ENCODE data around the gene KIF7. TPM values are rescaled to one million over a fixed set of nuclear protein-coding genes. Genes with fewer than 3 reads are reported as not detected.
"Not testable (repeated sequence)": the region's sequence is repeated elsewhere in the genome, so short reads cannot be mapped to it uniquely, and the experiment has no call there.

KIF7 gene
- polyA plus RNA-seq, 1 donor: 7.1 TPM

- no peak for DNase-seq
These were observed 39.0 kb downstream of the KIF7 start for GRCh38 chr15:89616228-89616627.

DNA sequence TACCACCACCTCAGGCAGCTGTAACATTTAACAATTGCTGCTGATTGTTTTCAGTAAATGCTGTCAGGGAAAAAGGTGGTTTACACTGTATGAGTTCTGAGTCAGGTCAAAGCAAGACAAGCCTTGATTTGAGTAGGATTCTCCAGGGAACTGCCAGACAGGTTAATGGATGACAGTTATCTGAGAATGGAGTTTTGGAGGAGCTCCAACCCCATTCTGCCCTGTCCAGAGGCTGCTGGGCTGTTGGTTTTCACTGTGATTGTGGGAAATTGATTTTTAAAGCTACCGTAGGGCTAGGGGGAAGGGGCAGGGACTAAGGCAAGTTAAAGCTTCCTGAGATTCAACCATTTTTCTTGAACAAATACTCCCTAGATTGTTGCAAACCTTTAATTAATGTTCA lies 40.1 kb downstream of the KIF7 start:
- no peak for DNase-seq

DNA sequence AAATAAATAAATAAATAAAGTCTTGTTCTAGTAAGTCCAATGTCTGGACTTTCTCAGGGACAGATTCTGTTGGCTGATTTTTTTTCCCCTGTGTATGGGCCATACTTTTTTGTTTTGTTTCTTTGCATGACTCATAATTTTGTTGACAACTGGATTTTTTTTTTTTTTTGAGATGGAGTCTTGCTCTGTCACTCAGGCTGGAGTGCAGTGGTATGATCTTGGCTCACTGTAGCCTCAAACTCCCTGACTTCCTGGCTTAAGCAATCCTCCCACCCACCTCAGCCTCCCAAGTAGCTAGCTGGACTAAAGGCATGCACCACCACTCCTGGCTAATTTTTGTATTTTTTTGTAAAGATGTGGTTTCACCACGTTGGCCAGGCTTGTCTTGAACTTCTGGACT lies 41.1 kb downstream of the KIF7 start:
- no peak for DNase-seq

DNA sequence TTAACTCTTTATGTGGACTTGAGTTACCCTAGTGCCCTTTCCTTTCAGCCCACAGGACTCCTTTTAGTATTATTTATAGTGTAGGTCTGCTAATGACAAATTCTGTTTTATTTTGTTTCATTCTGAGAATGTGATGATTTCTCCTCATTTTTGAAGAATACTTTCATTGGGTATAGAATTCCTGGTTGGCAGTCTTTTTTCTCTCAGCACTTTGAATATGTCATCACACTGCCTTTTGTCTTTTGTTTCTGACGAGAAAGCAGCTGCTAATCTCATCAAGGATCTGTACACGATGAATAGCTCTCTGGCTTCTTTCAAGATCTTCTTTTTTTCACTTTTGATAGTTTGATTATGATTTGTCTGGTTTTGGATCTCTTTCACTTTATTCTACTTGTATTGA lies 42.2 kb downstream of the KIF7 start:
- DNase-seq: no peak

GRCh38 chr15:89611317-89611716 lies 44.0 kb downstream of the KIF7 start:
- no peak for DNase-seq

GRCh38 chr15:89599021-89599420 lies 56.2 kb downstream of the KIF7 start:
- no peak for DNase-seq

DNA sequence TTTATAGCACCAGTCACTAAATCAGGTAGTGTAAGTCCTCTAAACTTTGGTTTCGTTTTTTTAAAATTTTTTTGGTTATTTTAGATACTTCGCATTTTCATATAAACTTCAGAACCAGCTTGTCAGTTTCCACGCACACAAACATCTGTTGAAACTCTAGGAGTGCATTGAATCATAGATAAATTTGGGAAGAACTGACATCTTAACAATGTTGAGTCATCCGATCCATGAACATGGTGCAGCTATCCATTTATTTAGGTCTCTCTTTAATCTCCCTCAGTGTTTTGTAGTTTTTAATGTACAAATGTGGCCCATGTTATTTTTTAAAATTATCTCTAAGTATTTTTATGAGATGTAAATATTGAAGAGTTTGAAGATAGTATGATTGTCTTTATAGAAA lies 62.2 kb downstream of the KIF7 start:
- no peak for DNase-seq

GRCh38 chr15:89591834-89592233 lies 63.4 kb downstream of the KIF7 start:
- DNase-seq: no peak

DNA sequence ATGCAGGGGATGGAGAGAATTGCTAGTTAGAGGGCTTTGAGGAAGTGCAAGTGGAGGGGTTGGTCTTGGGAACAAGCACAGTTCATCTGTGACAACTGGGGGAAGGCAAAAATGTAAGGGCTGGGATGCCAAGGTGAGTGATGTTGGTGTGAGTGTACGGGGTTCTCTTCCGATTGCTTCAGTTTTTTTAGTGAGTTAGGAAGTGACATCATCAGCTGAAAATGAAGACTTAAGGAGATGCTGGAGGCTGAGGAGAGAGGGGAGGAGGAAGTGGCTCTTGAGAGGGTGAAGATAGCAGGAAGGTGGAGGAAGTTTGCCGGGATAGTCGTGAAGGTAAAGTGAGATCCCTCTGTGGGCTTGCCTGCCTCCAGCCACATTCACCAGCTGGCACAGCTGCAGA lies 67.3 kb downstream of the KIF7 start:
- DNase-seq: no peak

DNA sequence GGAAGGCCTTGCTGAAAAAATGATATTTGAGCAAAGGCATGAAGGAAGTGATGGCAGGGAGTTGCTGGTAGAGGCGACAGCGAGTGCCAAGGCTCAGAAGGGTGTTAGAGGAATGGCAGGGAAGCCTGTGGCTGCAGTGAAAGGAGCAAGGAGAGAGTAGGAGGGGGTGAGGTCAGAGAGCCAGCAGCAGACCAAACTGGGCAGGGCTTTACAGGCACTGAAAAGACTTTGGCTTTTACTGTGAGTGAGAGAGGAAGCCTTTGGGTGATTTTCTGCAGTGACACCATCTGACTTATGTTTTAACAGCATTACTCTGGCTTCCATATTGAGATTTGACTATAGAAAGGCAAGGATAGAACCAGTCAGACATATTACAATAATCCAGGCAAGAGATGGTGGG lies 68.6 kb downstream of the KIF7 start:
- DNase-seq: no peak

GRCh38 chr15:89580747-89581146 lies 74.5 kb downstream of the KIF7 start:
- DNase-seq: not testable (repeated sequence)

- no peak for DNase-seq
These were observed 77.1 kb downstream of the KIF7 start for GRCh38 chr15:89578146-89578545.

Other genes with a start within 250 kb of the KIF7 start
- not detected for gene RHCG, start 158.9 kb downstream of the KIF7 start, polyA plus RNA-seq (ENCODE audit: insufficient read length)
- 3.8 TPM for gene TICRR, start 80.0 kb downstream of the KIF7 start, polyA plus RNA-seq (ENCODE audit: insufficient read length)
- gene PLIN1, start 23.9 kb upstream of the KIF7 start, polyA plus RNA-seq (ENCODE audit: insufficient read length): 12.4 TPM
- gene PEX11A, start 35.3 kb upstream of the KIF7 start, polyA plus RNA-seq (ENCODE audit: insufficient read length): 6.2 TPM
- gene WDR93, start 35.3 kb upstream of the KIF7 start, polyA plus RNA-seq (ENCODE audit: insufficient read length): 0.14 TPM
- 1.3 TPM for gene MESP1, start 95.8 kb upstream of the KIF7 start, polyA plus RNA-seq (ENCODE audit: insufficient read length)
- 0.22 TPM for gene MESP2, start 120.9 kb upstream of the KIF7 start, polyA plus RNA-seq (ENCODE audit: insufficient read length)
- 10.0 TPM for gene ANPEP, start 159.4 kb upstream of the KIF7 start, polyA plus RNA-seq (ENCODE audit: insufficient read length)
- 24.0 TPM for gene AP3S2, start 238.5 kb upstream of the KIF7 start, polyA plus RNA-seq (ENCODE audit: insufficient read length)

All from hindlimb muscle (tissue), 1 donor.